GM19438 (cell line): ENCODE measurements around the gene IFT20.

ENCODE experiments used
- ATAC-seq: cut with Tn5 transposase; IDR thresholded peaks from one replicate; pipeline ENCODE4 v1.9.1; 2021; ENCODE audit warnings: low read depth; ENCODE audit not compliant: unreplicated experiment

Gene IFT20, protein sequence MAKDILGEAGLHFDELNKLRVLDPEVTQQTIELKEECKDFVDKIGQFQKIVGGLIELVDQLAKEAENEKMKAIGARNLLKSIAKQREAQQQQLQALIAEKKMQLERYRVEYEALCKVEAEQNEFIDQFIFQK

DNA sequence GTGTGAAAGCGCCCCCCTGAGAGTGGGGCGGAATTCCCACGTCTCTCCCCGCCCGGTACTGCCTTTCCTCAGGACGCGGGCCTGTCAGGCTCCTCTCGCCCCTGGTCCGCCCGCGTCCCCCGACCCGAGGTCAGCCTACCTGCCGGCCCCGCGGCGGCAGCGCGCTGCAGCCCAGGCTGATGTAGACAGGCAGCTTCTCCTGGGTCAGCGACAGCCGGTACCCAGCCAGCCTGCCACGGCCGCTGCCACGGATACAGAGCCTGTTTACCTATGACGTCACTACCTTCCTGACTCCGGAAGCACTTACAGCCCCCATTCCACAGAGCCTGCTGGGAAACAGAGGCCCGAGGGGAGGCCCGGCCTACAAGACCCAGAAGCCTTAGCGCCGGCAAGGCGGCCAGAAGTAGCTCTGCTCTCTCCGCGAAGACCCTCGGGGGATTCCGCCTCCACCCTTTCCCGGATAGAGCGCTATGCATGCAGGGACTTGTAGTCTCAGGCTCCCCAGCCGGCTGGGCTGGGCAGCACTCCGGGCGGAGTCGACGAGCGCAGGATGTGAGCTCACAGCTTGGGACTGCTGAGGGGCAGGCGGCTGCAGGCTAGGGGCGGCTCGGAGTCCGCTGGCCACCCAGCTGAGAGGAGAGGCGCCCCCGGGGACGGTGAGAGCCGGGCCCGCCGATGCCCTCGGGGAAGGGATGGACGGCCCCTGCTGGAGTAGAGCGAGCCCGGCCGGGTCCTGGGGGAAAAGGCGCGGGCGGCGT is at the start of gene IFT20, which contains the start of gene TNFAIP1:
Gene IFT20 (minus strand): TSS at position 272 of the 758 bp plus-strand sequence. CDS start 3,487 bp downstream, outside the sequence.
Gene TNFAIP1 (plus strand): TSS at position 561 of the 758 bp plus-strand sequence. CDS start 3,761 bp downstream, outside the sequence.
- peak; percentile 93 for ATAC-seq

DNA sequence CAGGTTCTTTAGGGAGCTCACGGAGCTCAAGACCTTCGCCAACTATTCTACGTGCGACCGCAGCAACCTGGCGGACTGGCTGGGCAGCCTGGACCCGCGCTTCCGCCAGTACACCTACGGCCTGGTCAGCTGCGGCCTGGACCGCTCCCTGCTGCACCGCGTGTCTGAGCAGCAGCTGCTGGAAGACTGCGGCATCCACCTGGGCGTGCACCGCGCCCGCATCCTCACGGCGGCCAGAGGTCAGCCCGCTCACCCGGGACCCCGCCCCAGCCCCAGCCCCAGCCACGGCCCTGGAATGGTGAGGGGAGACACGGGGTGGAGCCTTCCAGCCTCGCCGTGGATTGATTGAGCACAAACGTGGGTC is 49.7 kb upstream of the IFT20 start:
- ATAC-seq: no peak

- ATAC-seq: no peak
These were observed 49.2 kb upstream of the IFT20 start for GRCh38 chr17:28384281-28385036.

- ATAC-seq: no peak
These were observed 46.0 kb upstream of the IFT20 start for GRCh38 chr17:28381141-28381825.

GRCh38 chr17:28379814-28380801 is 44.8 kb upstream of the IFT20 start:
- ATAC-seq: no peak

DNA sequence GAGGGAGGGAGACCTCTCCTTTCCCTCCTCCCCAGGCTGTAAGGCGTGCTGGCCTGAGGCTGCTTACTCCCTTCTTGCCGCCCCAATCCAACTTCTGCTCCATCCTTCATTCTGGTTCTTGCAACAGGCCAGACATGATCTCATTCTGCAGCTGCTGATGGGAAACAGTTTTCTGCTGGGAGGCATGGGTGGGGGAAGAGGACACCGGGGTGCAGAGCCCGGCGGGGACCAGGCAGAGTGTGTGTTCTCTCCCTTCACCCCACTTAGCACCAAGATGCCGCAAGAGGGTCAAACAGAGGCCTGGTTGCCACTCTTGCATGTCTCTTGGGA is 37.6 kb upstream of the IFT20 start:
- ATAC-seq: no peak

DNA sequence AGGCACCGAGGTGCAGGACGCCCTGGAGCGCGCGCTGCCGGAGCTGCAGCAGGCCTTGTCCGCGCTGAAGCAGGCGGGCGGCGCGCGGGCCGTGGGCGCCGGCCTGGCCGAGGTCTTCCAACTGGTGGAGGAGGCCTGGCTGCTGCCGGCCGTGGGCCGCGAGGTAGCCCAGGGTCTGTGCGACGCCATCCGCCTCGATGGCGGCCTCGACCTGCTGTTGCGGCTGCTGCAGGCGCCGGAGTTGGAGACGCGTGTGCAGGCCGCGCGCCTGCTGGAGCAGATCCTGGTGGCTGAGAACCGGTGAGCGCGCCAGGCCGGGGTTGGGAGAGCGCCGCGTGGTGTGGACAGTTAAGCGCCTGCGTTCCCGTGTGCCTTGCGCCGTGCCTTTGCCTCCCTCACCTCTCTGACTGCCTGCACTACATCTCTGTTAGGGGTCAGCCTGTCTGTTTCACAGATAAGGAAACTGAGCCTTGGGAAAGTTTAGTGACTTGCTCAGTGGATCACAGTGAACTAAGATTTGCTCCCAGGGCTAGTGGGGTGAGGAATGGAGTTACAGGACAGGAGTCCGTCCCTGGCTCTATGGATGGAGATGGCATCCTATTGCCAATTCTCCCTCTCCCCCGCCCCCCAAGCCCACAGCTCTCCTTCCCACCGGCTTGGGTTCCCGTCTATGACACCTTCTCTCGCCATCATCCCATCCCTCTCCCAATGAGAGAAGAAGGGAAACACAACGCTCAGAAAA is 37.1 kb upstream of the IFT20 start:
- ATAC-seq: peak; percentile 23

- ATAC-seq: peak; percentile 65
These were observed 36.3 kb upstream of the IFT20 start, which contains the start of gene SARM1 for GRCh38 chr17:28371245-28372202. Gene SARM1 (plus strand): TSS chr17:28371694. CDS start chr17:28372033, 339 bp downstream.

DNA sequence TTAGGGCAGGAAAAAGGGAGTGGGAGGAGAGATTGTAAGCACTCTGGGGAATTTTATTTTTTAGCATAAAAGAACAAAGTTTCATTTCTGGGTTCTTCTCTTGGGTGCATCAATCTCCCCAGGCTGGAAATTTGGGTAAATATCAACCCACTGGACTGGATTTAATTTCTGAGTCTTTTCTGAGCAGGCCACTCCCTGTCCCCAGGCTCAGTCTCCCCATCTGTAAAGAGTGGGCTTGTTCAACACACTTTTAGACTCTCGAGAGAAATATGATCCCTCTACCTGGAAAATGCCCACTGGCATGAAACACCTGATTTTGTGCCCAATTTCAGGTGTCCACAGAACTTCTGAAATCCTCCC is 35.5 kb upstream of the IFT20 start:
- no peak for ATAC-seq

DNA sequence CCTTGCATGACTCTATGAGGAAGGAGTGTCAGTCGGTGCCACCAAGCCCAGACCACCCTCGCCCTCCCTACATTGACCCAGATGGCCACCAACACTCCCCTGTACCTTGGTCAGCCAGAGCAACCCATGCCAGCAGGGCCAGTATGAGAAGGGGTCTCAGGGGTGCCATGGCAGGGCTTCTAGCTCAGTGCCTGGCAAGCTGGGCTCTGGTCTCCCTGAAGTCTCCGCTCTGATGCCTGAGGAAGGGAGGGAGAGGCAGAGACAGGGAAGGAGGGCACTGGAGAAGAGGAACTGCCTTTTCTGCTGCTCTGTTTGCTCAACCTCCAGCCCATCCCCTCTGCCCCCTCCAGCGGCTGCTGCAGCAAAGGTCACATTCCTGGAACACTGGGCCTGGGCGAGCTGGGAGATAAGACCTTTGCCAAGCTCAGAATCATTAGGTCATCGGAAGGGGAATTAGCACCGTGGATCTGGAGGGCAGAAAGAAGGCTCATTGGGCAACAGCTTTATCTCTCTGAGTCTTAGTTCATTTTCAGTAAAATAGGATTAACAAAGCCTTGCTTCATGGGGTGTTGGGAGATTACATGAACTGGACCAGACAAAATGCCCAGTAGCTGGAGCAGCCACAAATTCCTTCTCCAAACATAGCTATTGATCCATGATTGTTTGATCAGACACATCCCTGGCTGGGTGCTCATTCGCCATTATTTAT is 34.9 kb upstream of the IFT20 start, which contains the start of gene VTN:
Gene VTN (minus strand): TSS at position 273 of the 709 bp plus-strand sequence. CDS start 104 bp downstream, at position 169.
- ATAC-seq: no peak

GRCh38 chr17:28369684-28370034 is 34.4 kb upstream of the IFT20 start:
- ATAC-seq: no peak

GRCh38 chr17:28368915-28369683 is 33.8 kb upstream of the IFT20 start:
- ATAC-seq: no peak

DNA sequence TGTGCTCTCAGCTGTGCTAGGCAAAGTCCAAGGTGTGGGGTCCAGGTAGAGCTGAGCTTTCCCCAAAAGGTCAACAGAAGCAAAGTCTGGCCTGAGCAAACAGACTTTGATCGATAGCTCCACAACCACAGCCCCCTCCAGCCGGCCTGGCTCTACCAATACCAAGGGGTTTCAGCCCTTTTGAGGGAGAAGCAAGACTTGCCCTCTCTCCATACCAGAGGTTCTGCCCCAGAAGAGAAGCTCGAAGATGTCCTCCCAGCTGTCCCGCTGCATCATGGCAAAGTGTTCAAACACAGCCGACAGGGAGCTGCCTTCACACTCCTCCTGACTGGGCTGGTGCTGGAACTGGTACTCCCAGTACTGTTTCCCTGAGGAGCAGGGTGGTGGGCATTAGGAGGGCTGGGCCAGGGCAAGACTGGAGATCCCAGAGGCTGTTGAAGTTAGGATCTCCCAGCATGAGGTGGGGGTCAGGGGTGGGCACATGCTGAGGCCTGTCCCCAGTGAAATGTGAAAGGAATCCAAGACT is 33.1 kb upstream of the IFT20 start:
- no peak for ATAC-seq

DNA sequence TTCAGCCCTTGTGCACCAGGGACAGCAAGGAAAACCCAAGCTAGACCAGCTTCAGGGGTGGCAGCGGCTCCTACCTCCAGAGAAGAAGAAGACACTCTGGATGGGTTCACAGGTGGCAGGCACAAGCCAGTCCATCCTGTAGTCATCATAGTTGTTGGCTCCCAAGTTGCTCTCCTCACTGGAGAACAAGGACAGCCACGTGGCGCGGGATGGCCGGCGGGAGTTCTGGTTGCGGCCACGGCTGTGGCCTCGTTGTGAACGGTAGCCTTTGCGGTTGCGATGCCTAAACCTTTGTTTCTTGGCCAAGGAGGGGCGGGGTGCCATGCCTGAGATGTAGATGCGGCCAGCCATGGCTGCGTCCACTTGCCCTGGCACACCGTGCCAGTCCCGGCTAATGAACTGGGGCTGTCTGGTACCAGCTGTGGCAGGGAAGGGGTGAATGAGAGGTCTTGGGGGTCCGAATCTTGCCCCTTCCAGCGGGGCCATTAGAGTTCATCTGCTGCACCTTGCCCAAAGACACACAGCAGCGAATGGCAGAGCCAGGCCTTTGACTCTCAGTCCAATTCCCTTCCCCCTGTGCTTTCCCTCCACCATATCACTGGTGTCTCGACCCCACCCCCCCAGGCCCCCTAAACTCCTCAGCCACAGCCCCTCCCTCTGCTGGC is 32.5 kb upstream of the IFT20 start:
- ATAC-seq: no peak

DNA sequence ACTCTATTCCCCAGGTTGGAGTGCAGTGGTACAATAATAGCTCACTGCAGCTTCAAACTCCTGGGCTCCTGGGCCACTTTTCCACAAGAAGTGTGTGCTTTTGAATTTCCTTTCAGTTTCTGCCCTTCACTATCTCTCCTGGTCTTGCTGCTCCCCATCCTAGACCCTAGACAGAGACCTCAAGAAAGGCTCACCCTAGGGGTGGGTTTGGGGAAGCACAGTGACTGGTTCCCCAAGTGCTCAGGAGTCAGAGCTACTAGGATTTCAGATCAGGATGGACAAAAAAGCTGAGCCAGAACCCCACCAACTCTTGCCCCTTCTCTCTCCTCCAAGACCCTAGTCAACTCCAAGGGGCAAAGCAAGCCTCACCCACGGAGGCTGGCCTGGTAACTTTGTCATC is 31.3 kb upstream of the IFT20 start:
- ATAC-seq: no peak

GRCh38 chr17:28365487-28365886 is 30.2 kb upstream of the IFT20 start:
- ATAC-seq: no peak
